HepG2 (cell line): ENCODE results near the gene SNAP29. TPM values are rescaled to one million over a fixed set of nuclear protein-coding genes. Genes with fewer than 3 reads are reported as not detected.

Experiments
- ATAC-seq: fragments of 200-7000 bp; cut with Tn5 transposase; 3 replicates; pipeline ENCODE4 v1.9.1; 2020; ENCODE audit warnings: mild to moderate bottlenecking, moderate library complexity
- BruUV-seq: library from RNA; stranded (reverse); fragments of 400-500 nt; replicated peaks from 2 replicates; lab custom pipeline; 2021; lab: Mats Ljungman, UMichigan
- CTCF ChIA-PET: fragments of 300-600 bp; formaldehyde crosslinking; extraction: SDS; loops from one replicate; lab custom pipeline; 2021; ENCODE audit warnings: low total read pairs, inconsistent platforms, low intra/inter-chr PET ratio; lab: Yijun Ruan, JAX
- POLR2A ChIA-PET: fragments of 350-600 bp; sonication (Branson Sonifier 250); formaldehyde crosslinking; loops from one replicate; lab custom pipeline; 2020; ENCODE audit warnings: antibody characterized with exemption, inconsistent platforms; lab: Yijun Ruan, JAX
- DNase-seq: peaks from one replicate; pipeline ENCODE4 v3.0.0-alpha.2; 2015; ENCODE audit warnings: low spot score
- FAIRE-seq: peaks from 3 replicates; lab custom pipeline; 2011; peaks lifted over from hg19 to GRCh38; lab: Jason Lieb, UNC
- H2AFZ ChIP-seq: one replicate; pipeline ENCODE4 v1.6.1; 2011; ENCODE audit warnings: low read length, inconsistent platforms
- H3K27ac ChIP-seq: fragments of 300-600 bp; 3 replicates; pipeline ENCODE4 v1.8.0; 2011; ENCODE audit warnings: mixed run types, mild to moderate bottlenecking, mixed read lengths, low read length, inconsistent platforms; ENCODE audit not compliant: insufficient read depth; ENCODE audit errors: extremely low read length
- H3K27me3 ChIP-seq, 2 experiments: fragments of 200-600 bp in 1 of 2; 2 replicates in 1 of 2; 3 replicates in 1 of 2; pipeline versions ENCODE4 v1.6.0 to v1.8.0; 2011; ENCODE audit warnings: low read length in 2 of 2, mild to moderate bottlenecking in 2 of 2, moderate library complexity in 2 of 2, inconsistent platforms in 1 of 2; ENCODE audit not compliant: insufficient read depth in 2 of 2, control insufficient read depth in 1 of 2
- H3K36me3 ChIP-seq, 2 experiments: fragments of 200-600 bp in 1 of 2; replicated peaks in 1 of 2; 2 replicates in 1 of 2; 3 replicates in 1 of 2; pipeline versions ENCODE4 v1.5.1 to v1.8.0; 2011; ENCODE audit warnings: low read length in 2 of 2, inconsistent platforms in 1 of 2; ENCODE audit not compliant: insufficient read depth in 2 of 2, control insufficient read depth in 1 of 2
- H3K4me1 ChIP-seq: 2 replicates; pipeline ENCODE4 v1.5.1; 2012; ENCODE audit warnings: low read length, inconsistent platforms; ENCODE audit not compliant: insufficient read depth
- H3K4me2 ChIP-seq: 2 replicates; pipeline ENCODE4 v1.6.0; 2011; ENCODE audit warnings: low read depth, low read length, inconsistent platforms
- H3K4me3 ChIP-seq, 3 experiments: fragments of 200-600 bp in 1 of 3; sonication (generic), shearing (Covaris generic) in 1 of 3; replicated peaks in 1 of 3; 2 replicates each; pipeline ENCODE4 v1.5.1; 2011 to 2016; ENCODE audit warnings: low read length in 3 of 3, inconsistent platforms in 2 of 3, low read depth in 2 of 3, mild to moderate bottlenecking in 2 of 3, control low read depth in 1 of 3, mixed read lengths in 1 of 3; ENCODE audit not compliant: insufficient read depth in 1 of 3
- H3K79me2 ChIP-seq: one replicate; pipeline ENCODE4 v1.6.1; 2011; ENCODE audit warnings: low read length, inconsistent platforms; ENCODE audit not compliant: insufficient read depth
- H3K9ac ChIP-seq: 2 replicates; pipeline ENCODE4 v1.6.0; 2011; ENCODE audit warnings: mild to moderate bottlenecking, low read depth, low read length, inconsistent platforms; ENCODE audit not compliant: insufficient read depth
- H3K9me3 ChIP-seq: 2 replicates; pipeline ENCODE4 v1.5.1; 2012; ENCODE audit warnings: mild to moderate bottlenecking, low read length
- H4K20me1 ChIP-seq: 2 replicates; pipeline ENCODE4 v1.6.0; 2011; ENCODE audit warnings: inconsistent platforms, mild to moderate bottlenecking, low read length, moderate library complexity; ENCODE audit not compliant: insufficient read depth
- DPF2 ChIP-seq: sonication (generic); formaldehyde crosslinking; IDR thresholded peaks from 2 replicates; pipeline ENCODE4 v1.4.0; 2020; ENCODE audit warnings: mild to moderate bottlenecking, low read depth, missing genetic modification reagents, borderline replicate concordance
- HES4 ChIP-seq: sonication (generic); formaldehyde crosslinking; IDR thresholded peaks from 2 replicates; pipeline ENCODE4 v1.9.0; 2021; ENCODE audit warnings: mild to moderate bottlenecking, missing genetic modification reagents, borderline replicate concordance
- KDM5A ChIP-seq: fragments of 200-600 bp; sonication (generic); IDR thresholded peaks from 2 replicates; pipeline ENCODE4 v1.7.0; 2018; ENCODE audit warnings: antibody characterized with exemption, mild to moderate bottlenecking, low read length, borderline replicate concordance
- MLLT10 ChIP-seq: sonication (generic); formaldehyde crosslinking; IDR thresholded peaks from 2 replicates; pipeline ENCODE4 v1.4.0; 2020; ENCODE audit warnings: missing genetic modification reagents
- PAF1 ChIP-seq: IDR thresholded peaks from 2 replicates; pipeline ENCODE4 v1.6.1; 2016; ENCODE audit warnings: missing genetic modification reagents, missing compliant biosample characterization
- SMAD3 ChIP-seq: sonication (generic); formaldehyde crosslinking; IDR thresholded peaks from 2 replicates; pipeline ENCODE4 v1.4.0; 2020; ENCODE audit warnings: missing genetic modification reagents
- SP1 ChIP-seq, 2 experiments: fragments of 450-650 bp in 1 of 2; sonication (generic) in 1 of 2; formaldehyde crosslinking in 1 of 2; IDR thresholded peaks; 2 replicates each; pipeline versions ENCODE4 v1.4.0 to v1.6.1; 2016 to 2020; ENCODE audit warnings: missing genetic modification reagents in 1 of 2
- SP2 ChIP-seq: sonication (generic); formaldehyde crosslinking; IDR thresholded peaks from 2 replicates; pipeline ENCODE4 v1.5.1; 2020; ENCODE audit warnings: mild to moderate bottlenecking, missing genetic modification reagents
- SP5 ChIP-seq: IDR thresholded peaks from 2 replicates; pipeline ENCODE4 v1.6.1; 2016; ENCODE audit warnings: low read depth, borderline replicate concordance
- TCF7 ChIP-seq: sonication (generic); IDR thresholded peaks from 2 replicates; pipeline ENCODE4 v1.6.1; 2016; ENCODE audit warnings: antibody characterized with exemption, low read depth
- ZFP36 ChIP-seq: fragments of 150-350 bp; IDR thresholded peaks from 2 replicates; pipeline ENCODE4 v1.6.1; 2018; ENCODE audit warnings: borderline replicate concordance, low read length, low read depth; ENCODE audit not compliant: partially characterized antibody
- ZFP36L1 ChIP-seq: sonication (generic); formaldehyde crosslinking; IDR thresholded peaks from 2 replicates; pipeline ENCODE4 v1.8.0; 2022; ENCODE audit warnings: mild to moderate bottlenecking, missing genetic modification reagents, moderate library complexity
- ZNF256 ChIP-seq: sonication (generic); formaldehyde crosslinking; conservative IDR thresholded peaks from 2 replicates; pipeline ENCODE4 v1.4.0; 2020; ENCODE audit warnings: missing genetic modification reagents
- ZNF597 ChIP-seq: sonication (generic); formaldehyde crosslinking; IDR thresholded peaks from 2 replicates; pipeline ENCODE4 v1.5.0; 2020; ENCODE audit warnings: missing genetic modification reagents
- ZNF660 ChIP-seq: sonication (generic); formaldehyde crosslinking; IDR thresholded peaks from 2 replicates; pipeline ENCODE4 v1.5.1; 2020; ENCODE audit warnings: mild to moderate bottlenecking, low read depth, missing genetic modification reagents, borderline replicate concordance
- ZNF737 ChIP-seq: sonication (generic); formaldehyde crosslinking; IDR thresholded peaks from 2 replicates; pipeline ENCODE4 v1.5.0; 2020; ENCODE audit warnings: missing genetic modification reagents, mild to moderate bottlenecking, borderline replicate concordance
- ZNF878 ChIP-seq: sonication (generic); formaldehyde crosslinking; IDR thresholded peaks from 2 replicates; pipeline ENCODE4 v1.8.1; 2023; ENCODE audit warnings: mild to moderate bottlenecking, missing genetic modification reagents, moderate library complexity
- ZUFSP ChIP-seq: sonication (generic); formaldehyde crosslinking; IDR thresholded peaks from 2 replicates; pipeline ENCODE4 v1.9.0; 2021; ENCODE audit warnings: missing genetic modification reagents, mild to moderate bottlenecking, borderline replicate concordance
- WGBS: methylation state at CpG from one replicate; pipeline ENCODE4 v1.1.6; 2017; ENCODE audit warnings: low lambda C conversion rate; 5-methylcytosine and 5-hydroxymethylcytosine counted together
- in situ Hi-C: cut with HindIII; loops from 2 replicates; pipeline ENCODE4 v1.10.0; 2017; ENCODE audit warnings: low pct_unique_long_range_greater_than_20kb; ENCODE audit not compliant: extremely low pct_ligation_motif_present
- intact Hi-C: fragments of 100-400 bp; cut with micrococcal nuclease; formaldehyde crosslinking; loops from one replicate; pipeline ENCODE4 v1.10.0; 2022; ENCODE audit not compliant: unreplicated experiment
- polyA plus RNA-seq, 8 experiments: library from polyadenylated mRNA; depleted of rRNA in 3 of 8; stranded (reverse) in 7 of 8; unstranded in 1 of 8; fragments of >200 nt; fragmentation: Illumina TruSeq in 4 of 8; extraction: Trizol in 4 of 8; gene quantifications; 2 replicates each; pipeline versions ENCODE4 v1.2.1 to v1.2.3, GENCODE V29; 2011 to 2016; ENCODE audit warnings: low read depth in 4 of 8, missing spikeins in 1 of 8, mixed read lengths in 1 of 8; ENCODE audit not compliant: insufficient read depth in 1 of 8
- total RNA-seq, 5 experiments: library from RNA; depleted of rRNA; stranded (reverse); fragments of >200 nt; fragmentation: Illumina TruSeq; extraction: Trizol; gene quantifications; 2 replicates each; pipeline ENCODE4 v1.2.3, GENCODE V29; 2016; ENCODE audit warnings: low read depth in 1 of 5
- TF ChIP-seq, protein P1 (sequence below): sonication (generic); formaldehyde crosslinking; IDR thresholded peaks from 2 replicates; pipeline ENCODE4 v1.5.0; 2020; ENCODE audit warnings: missing genetic modification reagents, mild to moderate bottlenecking, borderline replicate concordance

The SNAP29 gene
- total and polyA plus RNA-seq, 2 of the 13 experiments (the other 11 are each of a cell fraction or from before 2014, with no cell fraction given) = 12.3 to 30.7 TPM

GRCh38 chr22:20829491-20830134, 29.2 kb upstream of the SNAP29 start:
- TF ChIP-seq MLLT10 (CRISPR knock-in tag) (no peak), ZNF597 (no peak), ZUFSP (no peak), ZFP36L1 (CRISPR knock-in tag) (no peak), KDM5A (no peak), TCF7 (no peak), SP1 (IDR thresholded peaks at IDR 0.05) (no peak), SP1 (CRISPR knock-in tag; IDR thresholded peaks at IDR 0.05) (no peak), DPF2 (CRISPR knock-in tag) (no peak), ZNF737 (CRISPR knock-in tag) (no peak), ZFP36 (no peak), HES4 (CRISPR knock-in tag) (no peak), SMAD3 (CRISPR knock-in tag) (no peak), PAF1 (CRISPR knock-in tag) (no peak), ZNF878 (CRISPR knock-in tag) (no peak), SP5 (CRISPR knock-in tag) (no peak), SP2 (no peak), ZNF660 (CRISPR knock-in tag) (no peak), ZNF256 (CRISPR knock-in tag) (no peak)
- TF ChIP-seq, protein P1, sequence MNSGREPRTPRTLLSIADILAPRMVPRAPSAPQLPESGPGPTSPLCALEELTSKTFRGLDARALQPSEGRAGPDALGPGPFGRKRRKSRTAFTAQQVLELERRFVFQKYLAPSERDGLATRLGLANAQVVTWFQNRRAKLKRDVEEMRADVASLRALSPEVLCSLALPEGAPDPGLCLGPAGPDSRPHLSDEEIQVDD (CRISPR knock-in tag) = no peak
- Histone ChIP-seq H3K79me2 (no peaks in the 10 kb centered on the region), H3K36me3 (peaks cover 10 to 41% of the 10 kb centered on the region in 2 experiments; a peak in 4 of 5 replicates), H3K27ac (no peak overlapping the region), H3K9me3 (no peaks in the 10 kb centered on the region), H3K4me2 (no peak overlapping the region), H4K20me1 (no peaks in the 10 kb centered on the region), H3K4me3 (no peak overlapping the region), H3K27me3 (no peaks in the 10 kb centered on the region), H2AFZ (no peak overlapping the region), H3K4me1 (peaks cover 33% of the 10 kb centered on the region), H3K9ac (no peak overlapping the region)
- intact Hi-C loops = no loop called here
- no peak for FAIRE-seq
- ChIA-PET CTCF (no interaction called here), POLR2A (no interaction called here)
- DNase-seq = no peak
- WGBS = 98% methylated on average over 3 of the region's 3 CpGs
- no peak for ATAC-seq
- TSS peak; percentile 21 for BruUV-seq
- in situ Hi-C loops = no loop called here
